Naive thymus-derived CD8-positive, alpha-beta T cell (primary cell): Measurements from ENCODE around the gene SGCD. TPM values are rescaled to one million over a fixed set of nuclear protein-coding genes. Genes with fewer than 3 reads are reported as not detected.

ENCODE experiments used
- ATAC-seq, 2 donors: fragments of 150-1000 bp; cut with Tn5 transposase in 1 of 2; sonication (Bioruptor Pico), chemical (Tn5 transposase) in 1 of 2; 1 replicate in 1 of 2; 2 replicates in 1 of 2; pipeline ENCODE4 v1.10.0; 2021; ENCODE audit warnings: mild to moderate bottlenecking in 2 of 2, moderate library complexity in 2 of 2
- POLR2A ChIA-PET: fragments of 350-600 bp; sonication (Branson Sonifier 250); formaldehyde crosslinking; loops from one replicate; lab custom pipeline; 2021; ENCODE audit warnings: antibody characterized with exemption; lab: Charles Lee
- DNase-seq, 10 donors: peaks; one replicate each; pipeline versions ENCODE4 v3.0.0 to v3.0.0-alpha.2; 2020 to 2022
- H3K27ac Mint-ChIP-seq, 10 donors: one replicate each; pipeline ENCODE4 v1.8.0; 2020 to 2022; ENCODE audit warnings: mild to moderate bottlenecking in 10 of 10, mixed read lengths in 10 of 10, moderate library complexity in 4 of 10, inconsistent platforms in 1 of 10
- H3K27me3 Mint-ChIP-seq, 5 donors: one replicate each; pipeline ENCODE4 v1.8.0; 2021 to 2022; ENCODE audit warnings: mixed read lengths in 5 of 5
- H3K36me3 Mint-ChIP-seq, 3 donors: one replicate each; pipeline ENCODE4 v1.8.0; 2020 to 2022; ENCODE audit warnings: mixed read lengths in 3 of 3, mild to moderate bottlenecking in 2 of 3, inconsistent platforms in 1 of 3
- H3K4me1 Mint-ChIP-seq, 4 donors: one replicate each; pipeline ENCODE4 v1.8.0; 2021 to 2022; ENCODE audit warnings: mixed read lengths in 4 of 4
- H3K4me3 Mint-ChIP-seq, 10 donors: one replicate each; pipeline ENCODE4 v1.8.0; 2020 to 2022; ENCODE audit warnings: mild to moderate bottlenecking in 10 of 10, mixed read lengths in 10 of 10, moderate library complexity in 6 of 10, inconsistent platforms in 1 of 10
- H3K9me3 Mint-ChIP-seq, 9 donors: one replicate each; pipeline ENCODE4 v1.8.0; 2020 to 2022; ENCODE audit warnings: mixed read lengths in 9 of 9, mild to moderate bottlenecking in 3 of 9, inconsistent platforms in 1 of 9, moderate library complexity in 1 of 9
- polyA plus RNA-seq, 3 donors: library from polyadenylated mRNA; unstranded; fragments of 300-500 nt; fragmentation: Illumina TruSeq; gene quantifications; one replicate each; pipeline ENCODE4 v1.2.3, GENCODE V29; 2021
- total RNA-seq, 8 experiments: library from RNA in 2 of 8; stranded (reverse) in 2 of 8; gene quantifications; one replicate each; pipeline ENCODE4 v1.2.3 and lab custom pipeline; 2021 to 2026

Gene SGCD
- under 1 TPM in 1 of 2 experiments, not detected in 1; 0.18 TPM for total RNA-seq
- 1 to 10 TPM in 1 of 3 donors, not detected in 2; 2.0 TPM for polyA plus RNA-seq
- total RNA-seq (lab: John Stamatoyannopoulos, UW), result 0 reads per million in 6 experiments

GRCh38 chr5:156326718-156327259 is at the start of gene SGCD:
SGCD (plus strand) TSS chr5:156327164.
- ATAC-seq (no peak), DNase-seq (no peak)
- Mint-ChIP-seq H3K36me3 (no peaks in the 10 kb centered on the region), H3K27me3 (peaks cover 11 to 41% (median 14%) of the 10 kb centered on the region in 5 donors), H3K9me3 (peaks cover 0 to 4% (median 0%) of the 10 kb centered on the region in 9 donors), H3K27ac (no peak within 1 kb of the TSS), H3K4me1 (peaks cover 0 to 7% (median 0%) of the 10 kb centered on the region in 4 donors), H3K4me3 (no peak within 1 kb of the TSS)
- POLR2A ChIA-PET, result no interaction called here

- H3K27me3 Mint-ChIP-seq, result peaks cover 0 to 11% (median 7%) of the 10 kb centered on the region in 5 donors
These were observed 49.7 kb upstream of the SGCD start for GRCh38 chr5:156277290-156277689.

GRCh38 chr5:156295431-156295830 is 31.5 kb upstream of the SGCD start:
- Mint-ChIP-seq H3K4me1 (no peaks in the 10 kb centered on the region), H3K27ac (no peak overlapping the region), H3K27me3 (peaks cover 0 to 9% (median 0%) of the 10 kb centered on the region in 5 donors), H3K4me3 (no peak overlapping the region), H3K36me3 (no peaks in the 10 kb centered on the region), H3K9me3 (peaks cover 0 to 9% (median 3%) of the 10 kb centered on the region in 9 donors)
- ATAC-seq, result no peak
- POLR2A ChIA-PET, result no interaction called here
- DNase-seq, result no peak

More at GRCh38 chr5:156277290-156277689, 49.7 kb upstream of the SGCD start:
- no peak overlapping the region for H3K4me3 Mint-ChIP-seq
- H3K27ac Mint-ChIP-seq, result no peak overlapping the region
- H3K36me3 Mint-ChIP-seq, result no peaks in the 10 kb centered on the region
- DNase-seq (no peak), ATAC-seq (no peak)
- H3K4me1 Mint-ChIP-seq, result no peaks in the 10 kb centered on the region
- peaks cover 0 to 3% (median 0%) of the 10 kb centered on the region in 9 donors for H3K9me3 Mint-ChIP-seq
- POLR2A ChIA-PET, result no interaction called here

GRCh38 chr5:156310115-156310514 is 16.8 kb upstream of the SGCD start:
- Mint-ChIP-seq H3K9me3 (peaks cover 0 to 44% (median 23%) of the 10 kb centered on the region in 9 donors), H3K27ac (no peak overlapping the region), H3K36me3 (peaks cover 0 to 29% (median 0%) of the 10 kb centered on the region in 3 donors), H3K4me3 (no peak overlapping the region), H3K4me1 (no peaks in the 10 kb centered on the region), H3K27me3 (peaks cover 2 to 14% (median 5%) of the 10 kb centered on the region in 5 donors)
- POLR2A ChIA-PET, result no interaction called here
- DNase-seq, result no peak
- ATAC-seq, result no peak

- DNase-seq (no peak), ATAC-seq (no peak)
- POLR2A ChIA-PET, result no interaction called here
- H3K9me3 Mint-ChIP-seq, result peaks cover 2 to 19% (median 8%) of the 10 kb centered on the region in 9 donors
- no peak overlapping the region for H3K27ac Mint-ChIP-seq
- peaks cover 2 to 14% (median 4%) of the 10 kb centered on the region in 5 donors for H3K27me3 Mint-ChIP-seq
- no peak overlapping the region for H3K4me3 Mint-ChIP-seq
- H3K4me1 Mint-ChIP-seq, result no peaks in the 10 kb centered on the region
- H3K36me3 Mint-ChIP-seq, result peaks cover 0 to 13% (median 0%) of the 10 kb centered on the region in 3 donors
These were observed 13.9 kb upstream of the SGCD start for GRCh38 chr5:156312897-156313694.

- DNase-seq, result no peak
- Mint-ChIP-seq H3K27ac (no peak overlapping the region), H3K36me3 (peaks cover 0 to 7% (median 0%) of the 10 kb centered on the region in 3 donors), H3K9me3 (peaks cover 0 to 17% (median 5%) of the 10 kb centered on the region in 9 donors), H3K4me3 (no peak overlapping the region), H3K27me3 (peaks cover 0 to 13% (median 5%) of the 10 kb centered on the region in 5 donors), H3K4me1 (no peaks in the 10 kb centered on the region)
- POLR2A ChIA-PET, result interaction anchor here (0.6 kb wide), 1 partner anchor 103 kb away, joined by 4 read pairs; no protein-coding TSS in a partner anchor
- no peak for ATAC-seq
These were observed 12.5 kb upstream of the SGCD start for GRCh38 chr5:156314416-156314815.

- Mint-ChIP-seq H3K27me3 (peaks cover 5 to 23% (median 13%) of the 10 kb centered on the region in 5 donors), H3K36me3 (no peaks in the 10 kb centered on the region), H3K9me3 (peaks cover 0 to 4% (median 0%) of the 10 kb centered on the region in 9 donors), H3K27ac (no peak overlapping the region), H3K4me3 (no peak overlapping the region), H3K4me1 (peaks cover 0 to 7% (median 0%) of the 10 kb centered on the region in 4 donors)
- POLR2A ChIA-PET, result no interaction called here
- ATAC-seq (no peak), DNase-seq (no peak)
These were observed 4.3 kb upstream of the SGCD start for GRCh38 chr5:156322666-156323065.

- DNase-seq (no peak), ATAC-seq (no peak)
- peaks cover 0 to 7% (median 0%) of the 10 kb centered on the region in 4 donors for H3K4me1 Mint-ChIP-seq
- POLR2A ChIA-PET, result no interaction called here
- H3K27ac Mint-ChIP-seq, result no peak overlapping the region
- H3K27me3 Mint-ChIP-seq, result peaks cover 11 to 41% (median 14%) of the 10 kb centered on the region in 5 donors
- no peaks in the 10 kb centered on the region for H3K36me3 Mint-ChIP-seq
- no peak overlapping the region for H3K4me3 Mint-ChIP-seq
- peaks cover 0 to 4% (median 0%) of the 10 kb centered on the region in 9 donors for H3K9me3 Mint-ChIP-seq
These were observed 332 bp downstream of the SGCD start for GRCh38 chr5:156327296-156327695.

- Mint-ChIP-seq H3K36me3 (no peaks in the 10 kb centered on the region), H3K27me3 (peaks cover 11 to 41% (median 14%) of the 10 kb centered on the region in 5 donors), H3K27ac (no peak overlapping the region), H3K4me3 (no peak overlapping the region), H3K9me3 (no peaks in the 10 kb centered on the region), H3K4me1 (peaks cover 0 to 7% (median 0%) of the 10 kb centered on the region in 4 donors)
- ATAC-seq (no peak), DNase-seq (no peak)
- POLR2A ChIA-PET, result no interaction called here
These were observed 1.2 kb downstream of the SGCD start for GRCh38 chr5:156328161-156328560.

GRCh38 chr5:156328766-156329165 is 1.8 kb downstream of the SGCD start:
- DNase-seq (no peak), ATAC-seq (no peak)
- POLR2A ChIA-PET, result no interaction called here
- H3K36me3 Mint-ChIP-seq, result no peaks in the 10 kb centered on the region
- peaks cover 11 to 41% (median 14%) of the 10 kb centered on the region in 5 donors for H3K27me3 Mint-ChIP-seq
- no peak overlapping the region for H3K4me3 Mint-ChIP-seq
- H3K27ac Mint-ChIP-seq, result no peak overlapping the region
- no peaks in the 10 kb centered on the region for H3K9me3 Mint-ChIP-seq
- peaks cover 0 to 7% (median 0%) of the 10 kb centered on the region in 4 donors for H3K4me1 Mint-ChIP-seq

GRCh38 chr5:156329171-156329611 is 2.2 kb downstream of the SGCD start:
- H3K27ac Mint-ChIP-seq, result no peak overlapping the region
- peaks cover 11 to 41% (median 14%) of the 10 kb centered on the region in 5 donors for H3K27me3 Mint-ChIP-seq
- H3K4me3 Mint-ChIP-seq, result no peak overlapping the region
- ATAC-seq (no peak), DNase-seq (no peak)
- POLR2A ChIA-PET, result no interaction called here
- H3K4me1 Mint-ChIP-seq, result peaks cover 0 to 7% (median 0%) of the 10 kb centered on the region in 4 donors
- H3K36me3 Mint-ChIP-seq, result no peaks in the 10 kb centered on the region
- H3K9me3 Mint-ChIP-seq, result no peaks in the 10 kb centered on the region

GRCh38 chr5:156330141-156330870 is 3.3 kb downstream of the SGCD start:
- Mint-ChIP-seq H3K27ac (no peak overlapping the region), H3K4me1 (peaks cover 0 to 7% (median 0%) of the 10 kb centered on the region in 4 donors), H3K4me3 (no peak overlapping the region), H3K27me3 (peaks cover 11 to 41% (median 14%) of the 10 kb centered on the region in 5 donors), H3K36me3 (no peaks in the 10 kb centered on the region), H3K9me3 (no peaks in the 10 kb centered on the region)
- DNase-seq (no peak), ATAC-seq (no peak)
- POLR2A ChIA-PET, result no interaction called here
